Lower lobe of right lung (tissue), 2 donors: ENCODE data around the gene PER2. TPM values are rescaled to one million over a fixed set of nuclear protein-coding genes. Genes with fewer than 3 reads are reported as not detected.

Experiments used
- ATAC-seq, 2 donors: fragments of 200-7000 bp; cut with Tn5 transposase; one replicate each; pipeline ENCODE4 v1.9.1; 2020 to 2022; ENCODE audit warnings: mild to moderate bottlenecking in 2 of 2, moderate library complexity in 2 of 2
- DNase-seq: peaks from one replicate; pipeline ENCODE4 v3.0.0-alpha.2; 2020
- H3K27ac ChIP-seq: fragments of 200-600 bp; one replicate; pipeline ENCODE4 v1.8.0; 2022
- H3K27me3 ChIP-seq: fragments of 200-600 bp; one replicate; pipeline ENCODE4 v1.8.0; 2022; ENCODE audit warnings: low read depth
- H3K36me3 ChIP-seq: fragments of 200-600 bp; one replicate; pipeline ENCODE4 v1.8.0; 2022; ENCODE audit warnings: mild to moderate bottlenecking
- H3K4me1 ChIP-seq: fragments of 200-600 bp; one replicate; pipeline ENCODE4 v1.8.0; 2022
- H3K4me3 ChIP-seq: fragments of 200-600 bp; one replicate; pipeline ENCODE4 v1.8.0; 2022; ENCODE audit warnings: mild to moderate bottlenecking
- H3K9me3 ChIP-seq: fragments of 200-600 bp; one replicate; pipeline ENCODE4 v1.8.0; 2022
- intact Hi-C: fragments of 100-400 bp; cut with DNase I; formaldehyde crosslinking; loops from one replicate; pipeline ENCODE4 v1.11.0; 2022
- total RNA-seq: library from RNA; stranded (reverse); fragmentation: NEBNext Ultra II Directional; extraction: Animal tissue kit (Norgen Biotek cat#: 25700); gene quantifications from one replicate; pipeline ENCODE4 v1.2.1, GENCODE V29; 2021
- TF ChIP-seq, protein P1 (sequence below): fragments of 200-600 bp; IDR thresholded peaks from one replicate; pipeline ENCODE4 v1.8.0; 2022; ENCODE audit warnings: antibody characterized with exemption, mild to moderate bottlenecking
- donor health status: DM: no; HTN: yes; CAD: no; lungs with severe emphysema.

Gene PER2
- total RNA-seq, 1 donor from 2014 or later = 24.9 TPM

DNA sequence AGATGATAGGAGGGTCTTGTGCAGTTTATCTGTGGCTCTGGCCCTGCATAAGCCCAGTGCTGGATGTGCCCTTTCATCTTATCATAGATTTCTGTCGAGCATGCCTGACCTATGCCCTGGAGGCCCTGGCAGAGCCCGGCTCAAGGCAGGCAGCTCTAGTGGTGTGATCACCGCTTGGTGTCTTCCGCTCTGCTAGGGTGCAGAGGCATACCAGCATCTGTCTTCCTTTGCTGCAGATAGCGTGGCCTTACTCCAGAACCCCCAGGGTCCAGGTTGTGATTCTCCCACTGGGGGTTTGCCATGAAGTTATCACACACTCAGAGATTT, 18.2 kb upstream of the PER2 start:
- no peaks in the 10 kb centered on the region for H3K27me3 ChIP-seq
- DNase-seq (no peak), ATAC-seq (no peak)
- H3K27ac ChIP-seq = no peak overlapping the region
- no peaks in the 10 kb centered on the region for H3K9me3 ChIP-seq
- H3K4me1 ChIP-seq = no peaks in the 10 kb centered on the region
- intact Hi-C loops = no loop called here
- TF ChIP-seq, protein P1, sequence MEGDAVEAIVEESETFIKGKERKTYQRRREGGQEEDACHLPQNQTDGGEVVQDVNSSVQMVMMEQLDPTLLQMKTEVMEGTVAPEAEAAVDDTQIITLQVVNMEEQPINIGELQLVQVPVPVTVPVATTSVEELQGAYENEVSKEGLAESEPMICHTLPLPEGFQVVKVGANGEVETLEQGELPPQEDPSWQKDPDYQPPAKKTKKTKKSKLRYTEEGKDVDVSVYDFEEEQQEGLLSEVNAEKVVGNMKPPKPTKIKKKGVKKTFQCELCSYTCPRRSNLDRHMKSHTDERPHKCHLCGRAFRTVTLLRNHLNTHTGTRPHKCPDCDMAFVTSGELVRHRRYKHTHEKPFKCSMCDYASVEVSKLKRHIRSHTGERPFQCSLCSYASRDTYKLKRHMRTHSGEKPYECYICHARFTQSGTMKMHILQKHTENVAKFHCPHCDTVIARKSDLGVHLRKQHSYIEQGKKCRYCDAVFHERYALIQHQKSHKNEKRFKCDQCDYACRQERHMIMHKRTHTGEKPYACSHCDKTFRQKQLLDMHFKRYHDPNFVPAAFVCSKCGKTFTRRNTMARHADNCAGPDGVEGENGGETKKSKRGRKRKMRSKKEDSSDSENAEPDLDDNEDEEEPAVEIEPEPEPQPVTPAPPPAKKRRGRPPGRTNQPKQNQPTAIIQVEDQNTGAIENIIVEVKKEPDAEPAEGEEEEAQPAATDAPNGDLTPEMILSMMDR = no peak
- H3K4me3 ChIP-seq = no peak overlapping the region
- H3K36me3 ChIP-seq = no peaks in the 10 kb centered on the region

DNA sequence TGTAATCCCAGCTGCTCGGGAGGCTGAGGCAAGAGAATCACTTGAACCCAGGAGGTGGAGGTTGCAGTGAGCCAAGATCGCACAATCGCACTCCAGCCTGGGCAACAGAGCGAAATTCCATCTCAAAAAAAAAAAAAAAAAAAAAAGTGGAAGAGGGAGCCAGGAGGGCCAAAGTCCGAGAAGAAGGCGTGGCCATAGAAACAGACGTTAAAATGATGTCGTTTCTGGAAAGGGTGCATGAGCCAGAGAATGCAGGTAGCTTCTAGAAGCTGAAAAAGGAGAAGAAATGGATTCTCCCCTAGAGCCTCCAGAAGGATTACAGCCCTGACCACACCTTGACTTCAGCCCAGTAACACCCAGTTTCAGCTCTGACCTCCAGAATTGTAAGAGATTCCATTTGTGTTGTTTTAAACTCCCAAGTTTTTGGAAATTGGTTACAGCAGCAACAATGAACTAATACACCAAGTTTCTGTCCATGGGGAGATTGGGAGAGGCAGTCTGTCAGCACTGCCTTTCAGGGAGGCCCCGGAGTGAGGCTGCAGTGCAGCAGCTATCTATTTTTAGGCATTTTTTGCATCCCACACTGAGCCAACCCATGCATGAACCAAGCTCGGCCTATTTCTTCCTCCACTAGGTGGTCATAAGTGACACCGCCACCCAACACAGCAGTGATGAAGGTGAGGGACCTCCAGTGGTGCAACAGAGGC, 17.7 kb upstream of the PER2 start:
- Histone ChIP-seq H3K4me3 (no peak overlapping the region), H3K27ac (no peak overlapping the region), H3K36me3 (no peaks in the 10 kb centered on the region), H3K27me3 (no peaks in the 10 kb centered on the region), H3K9me3 (no peaks in the 10 kb centered on the region), H3K4me1 (no peaks in the 10 kb centered on the region)
- DNase-seq = no peak
- TF ChIP-seq, protein P1 = no peak
- intact Hi-C loops = no loop called here
- ATAC-seq = no peak

DNA sequence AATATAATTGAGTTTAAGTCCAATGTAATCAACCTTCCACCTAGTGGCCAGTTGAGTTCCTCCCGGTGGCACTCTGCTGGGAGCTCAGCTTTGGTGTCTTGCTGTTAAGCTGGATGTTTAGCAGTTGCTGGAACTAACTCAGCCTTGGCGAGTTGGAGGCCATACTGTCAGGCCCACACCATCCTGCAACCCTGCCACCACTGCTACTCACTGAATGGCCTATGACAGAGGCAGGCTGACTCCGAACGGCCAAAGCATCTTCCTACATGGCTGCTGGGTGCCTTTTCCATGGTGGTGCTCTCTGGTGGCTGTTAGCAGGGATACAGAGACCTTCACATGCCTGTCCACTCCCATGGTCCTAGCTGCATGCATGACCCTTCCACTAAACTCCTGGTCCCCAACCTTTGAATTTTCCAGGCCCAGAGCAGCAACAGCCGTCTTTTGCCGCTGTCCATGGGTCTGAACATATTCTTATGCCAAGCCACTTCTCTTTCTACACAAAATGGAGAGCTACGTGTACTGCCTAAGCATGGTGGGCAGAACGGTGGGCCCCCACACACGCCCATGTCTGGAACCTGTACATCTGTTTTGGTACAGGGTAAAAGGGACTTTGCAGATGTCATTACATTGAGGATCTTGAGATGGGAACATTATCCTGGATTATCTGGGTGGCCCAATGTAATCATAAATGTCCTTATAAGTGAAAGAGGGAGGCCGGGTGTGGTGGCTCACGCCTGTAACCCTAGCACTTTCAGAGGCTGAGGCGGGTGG, 16.9 kb upstream of the PER2 start:
- Histone ChIP-seq H3K9me3 (no peaks in the 10 kb centered on the region), H3K4me3 (no peak overlapping the region), H3K27ac (no peak overlapping the region), H3K4me1 (peaks cover 3% of the 10 kb centered on the region), H3K36me3 (no peaks in the 10 kb centered on the region), H3K27me3 (no peaks in the 10 kb centered on the region)
- intact Hi-C loops = no loop called here
- DNase-seq (no peak), ATAC-seq (no peak)
- TF ChIP-seq, protein P1 = peak; percentile 16

DNA sequence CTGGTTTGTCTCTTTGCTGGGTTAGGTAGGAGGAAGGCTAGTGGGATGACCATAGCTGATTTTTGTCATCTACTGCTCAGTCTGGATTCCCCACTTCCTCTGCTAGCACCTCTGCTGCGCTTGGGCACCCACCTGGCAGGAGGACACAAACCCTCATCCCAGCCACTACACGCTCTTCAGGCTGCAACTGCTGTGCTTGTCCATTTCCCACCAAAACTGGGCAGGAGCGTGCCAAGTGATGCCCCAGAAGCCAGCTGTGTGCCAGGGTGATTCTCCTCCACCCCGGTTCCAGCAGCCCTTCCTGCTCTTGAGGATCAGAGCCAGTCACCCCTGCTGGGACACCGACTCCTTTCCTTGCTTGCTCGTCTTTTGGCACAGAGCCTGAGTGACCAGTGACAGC, 15.7 kb upstream of the PER2 start:
- H3K9me3 ChIP-seq = no peaks in the 10 kb centered on the region
- TF ChIP-seq, protein P1 = no peak
- H3K27ac ChIP-seq = no peak overlapping the region
- no peak overlapping the region for H3K4me3 ChIP-seq
- no peaks in the 10 kb centered on the region for H3K27me3 ChIP-seq
- DNase-seq (no peak), ATAC-seq (no peak)
- no peaks in the 10 kb centered on the region for H3K36me3 ChIP-seq
- intact Hi-C loops = no loop called here
- H3K4me1 ChIP-seq = peaks cover 13% of the 10 kb centered on the region

DNA sequence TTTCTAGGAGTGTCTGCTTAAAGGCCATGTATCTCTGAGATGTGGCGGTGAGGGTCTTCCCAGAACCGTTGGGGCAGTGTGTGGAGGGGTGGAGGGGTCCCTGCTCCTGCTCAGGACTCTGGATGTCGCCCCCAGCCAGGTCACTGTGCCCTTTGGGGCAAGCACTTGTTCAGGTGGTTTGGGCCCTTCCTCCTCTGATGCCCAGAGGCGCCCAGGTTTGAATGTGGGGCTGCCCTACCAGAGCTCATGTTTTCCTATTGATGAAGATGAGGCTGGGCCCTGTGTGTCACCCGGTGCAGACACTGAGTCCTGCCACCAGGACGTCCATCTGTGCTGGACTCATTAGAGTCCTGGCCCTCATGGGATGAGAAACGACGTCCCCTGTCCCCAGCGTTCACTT, 14.3 kb upstream of the PER2 start:
- Histone ChIP-seq H3K27ac (no peak overlapping the region), H3K27me3 (no peaks in the 10 kb centered on the region), H3K4me3 (no peak overlapping the region), H3K4me1 (peaks cover 13% of the 10 kb centered on the region), H3K9me3 (no peaks in the 10 kb centered on the region), H3K36me3 (no peaks in the 10 kb centered on the region)
- DNase-seq (no peak), ATAC-seq (no peak)
- TF ChIP-seq, protein P1 = no peak
- intact Hi-C loops = no loop called here
